OCI-LY7 (cell line): Measurements from ENCODE around the gene NFATC2.

Experiments
- EZH2phosphoT487 ChIP-seq: fragments of 200-600 bp; sonication (generic); IDR thresholded peaks from 2 replicates; pipeline ENCODE4 v1.6.1; 2018; ENCODE audit warnings: low read depth, borderline replicate concordance, mild to moderate bottlenecking, mixed run types, antibody characterized with exemption, low read length, moderate library complexity, mixed read lengths
- TF ChIP-seq, protein P1 (sequence below): fragments of 200-600 bp; sonication (generic); conservative IDR thresholded peaks from 2 replicates; pipeline ENCODE4 v1.5.1; 2014; ENCODE audit warnings: mild to moderate bottlenecking, antibody characterized with exemption, low read length, moderate library complexity, mixed read lengths

DNA sequence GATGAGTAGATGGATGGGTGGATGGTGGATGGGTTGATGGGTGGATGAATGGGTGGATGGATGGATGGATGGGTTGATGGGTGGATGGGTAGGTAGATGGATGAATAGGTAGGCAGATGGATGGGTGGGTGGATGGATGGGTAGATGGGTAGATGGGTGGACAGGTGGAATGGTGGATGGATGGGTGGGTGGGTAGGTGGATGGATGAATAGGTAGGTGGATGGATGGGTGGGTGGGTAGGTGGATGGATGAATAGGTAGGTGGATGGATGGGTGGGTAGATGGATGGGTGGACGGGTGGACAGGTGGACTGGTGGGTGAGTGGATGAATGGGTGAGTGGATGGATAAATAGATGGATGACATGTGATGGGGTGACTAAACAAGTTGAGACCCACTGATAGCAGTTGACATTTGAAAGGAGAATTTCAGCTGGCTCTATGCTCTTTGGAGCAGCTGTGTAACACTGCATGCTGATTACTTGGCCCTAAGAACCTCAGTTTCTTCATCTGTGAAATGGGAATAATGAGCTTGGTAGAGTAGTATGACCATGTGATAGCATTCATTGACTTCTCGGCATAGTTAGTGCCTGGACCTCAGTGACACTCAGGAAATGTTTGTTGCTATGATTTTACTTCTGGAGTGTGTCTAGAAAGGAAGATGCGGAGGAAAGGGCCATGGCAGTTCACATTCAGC, 184.3 kb downstream of the NFATC2 start:
- TF ChIP-seq, protein P1, sequence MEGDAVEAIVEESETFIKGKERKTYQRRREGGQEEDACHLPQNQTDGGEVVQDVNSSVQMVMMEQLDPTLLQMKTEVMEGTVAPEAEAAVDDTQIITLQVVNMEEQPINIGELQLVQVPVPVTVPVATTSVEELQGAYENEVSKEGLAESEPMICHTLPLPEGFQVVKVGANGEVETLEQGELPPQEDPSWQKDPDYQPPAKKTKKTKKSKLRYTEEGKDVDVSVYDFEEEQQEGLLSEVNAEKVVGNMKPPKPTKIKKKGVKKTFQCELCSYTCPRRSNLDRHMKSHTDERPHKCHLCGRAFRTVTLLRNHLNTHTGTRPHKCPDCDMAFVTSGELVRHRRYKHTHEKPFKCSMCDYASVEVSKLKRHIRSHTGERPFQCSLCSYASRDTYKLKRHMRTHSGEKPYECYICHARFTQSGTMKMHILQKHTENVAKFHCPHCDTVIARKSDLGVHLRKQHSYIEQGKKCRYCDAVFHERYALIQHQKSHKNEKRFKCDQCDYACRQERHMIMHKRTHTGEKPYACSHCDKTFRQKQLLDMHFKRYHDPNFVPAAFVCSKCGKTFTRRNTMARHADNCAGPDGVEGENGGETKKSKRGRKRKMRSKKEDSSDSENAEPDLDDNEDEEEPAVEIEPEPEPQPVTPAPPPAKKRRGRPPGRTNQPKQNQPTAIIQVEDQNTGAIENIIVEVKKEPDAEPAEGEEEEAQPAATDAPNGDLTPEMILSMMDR, result no peak
- no peak for TF ChIP-seq EZH2phosphoT487
